ENCODE results near the gene RAB23. TPM values are rescaled to one million over a fixed set of nuclear protein-coding genes. Genes with fewer than 3 reads are reported as not detected.

Gene RAB23
- total RNA-seq, 1 donor from 2014 or later = 38.7 TPM

Other genes starting within 250 kb of the RAB23 start
- 25.6 TPM for gene KIAA1586, start 175.6 kb downstream of the RAB23 start, total RNA-seq
- gene ZNF451, start 132.1 kb downstream of the RAB23 start, total RNA-seq = 94.6 TPM
- gene BAG2, start 50.0 kb downstream of the RAB23 start, total RNA-seq = 11.6 TPM
- gene PRIM2, start 95.3 kb upstream of the RAB23 start, total RNA-seq = 16.3 TPM

Measured in tongue (tissue), 1 donor.